Measurements from ENCODE around the gene DEFB128.

DEFB128 gene

DNA sequence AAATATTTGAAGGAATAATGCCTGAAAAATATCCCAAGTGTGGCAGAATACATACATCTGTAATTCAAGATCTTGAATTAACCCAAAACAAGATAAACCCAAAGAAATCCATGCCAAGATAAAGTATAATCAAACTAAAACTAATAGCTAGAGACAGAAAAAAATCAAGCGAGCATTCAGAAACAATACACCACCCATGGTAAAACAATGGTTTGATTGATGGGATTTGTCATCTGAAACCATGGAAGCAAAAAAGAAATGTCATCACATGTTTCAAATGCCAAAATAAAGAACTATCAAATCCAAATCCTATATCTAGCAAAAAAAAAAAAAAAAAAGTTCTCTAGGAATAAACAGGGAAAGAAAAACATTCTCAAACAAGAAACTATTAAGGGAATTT is 37.4 kb downstream of the DEFB128 start:
- DNase-seq (ENCODE audit: low read depth), result no peak

DNA sequence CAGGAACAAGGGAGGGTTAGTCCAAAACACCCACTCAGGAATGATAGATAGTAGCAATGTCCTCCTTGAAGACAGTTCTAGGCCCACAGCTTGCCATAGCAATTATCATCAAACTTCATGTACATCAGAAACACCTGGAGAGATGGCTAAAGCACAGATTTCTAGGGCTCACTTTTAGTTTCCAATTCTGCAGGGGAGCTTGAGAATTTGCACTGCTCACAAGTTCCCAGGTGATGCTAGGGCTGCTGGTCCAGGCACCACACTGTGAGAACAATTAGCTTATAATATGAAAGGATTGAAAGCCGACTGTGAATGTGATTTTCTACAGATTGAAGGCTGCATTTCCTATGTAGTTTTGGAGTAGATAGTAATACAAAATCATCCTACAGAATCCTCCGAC is 43.6 kb downstream of the DEFB128 start:
- no peak for DNase-seq (ENCODE audit: low read depth)

DNA sequence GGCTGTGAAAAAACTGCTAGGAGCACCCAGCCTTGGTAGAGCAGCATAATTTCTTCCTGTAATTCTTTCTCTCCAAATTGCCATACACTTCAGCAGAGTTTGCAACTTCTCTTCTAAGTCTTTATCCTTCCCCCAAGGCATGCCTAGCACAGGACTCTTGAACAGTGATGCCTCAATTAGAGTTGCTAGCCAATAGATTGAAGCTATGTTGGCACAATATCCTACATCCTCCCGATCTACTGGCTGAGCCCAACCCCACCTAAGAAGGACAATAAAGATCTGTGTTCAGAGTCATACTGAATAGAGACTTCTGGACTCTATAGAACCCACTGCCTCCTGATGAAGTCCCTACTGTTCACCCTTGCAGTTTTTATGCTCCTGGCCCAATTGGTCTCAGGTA is 47.2 kb downstream of the DEFB128 start, which contains the start of gene DEFB126:
DEFB126 (plus strand) TSS at position 301 of the 400 bp plus-strand sequence; CDS start at position 340, 39 bp downstream.
- DNase-seq (ENCODE audit: low read depth), result no peak
